Central memory CD8-positive, alpha-beta T cell (primary cell): Measurements from ENCODE around the gene ZNF337.
A peak's percentile ranks its signal among the peaks of the same experiment; 100 is the strongest.
"Not testable (repeated sequence)": the region's sequence is repeated elsewhere in the genome, so short reads cannot be mapped to it uniquely, and the experiment has no call there.

ENCODE experiments used
- ATAC-seq: fragments of 150-1000 bp; cut with Tn5 transposase; replicated peaks from 2 replicates; pipeline ENCODE4 v1.10.0; 2022; ENCODE audit warnings: mild to moderate bottlenecking, moderate FRiP score, moderate number of reproducible peaks; ENCODE audit not compliant: poor library complexity, severe bottlenecking; ENCODE audit errors: extremely low read depth
- DNase-seq, 2 donors: peaks; one replicate each; pipeline ENCODE4 v3.0.0; 2021; ENCODE audit warnings: low spot score in 2 of 2
- H3K27ac Mint-ChIP-seq: one replicate; pipeline ENCODE4 v1.8.0; 2022; ENCODE audit warnings: low read depth, mild to moderate bottlenecking, moderate library complexity, mixed read lengths
- H3K27me3 Mint-ChIP-seq: one replicate; pipeline ENCODE4 v1.8.0; 2022; ENCODE audit warnings: mixed read lengths
- H3K36me3 Mint-ChIP-seq: one replicate; pipeline ENCODE4 v1.8.0; 2022; ENCODE audit warnings: mild to moderate bottlenecking, moderate library complexity, mixed read lengths; ENCODE audit not compliant: insufficient read depth
- H3K4me1 Mint-ChIP-seq: one replicate; pipeline ENCODE4 v1.8.0; 2022; ENCODE audit warnings: mixed read lengths
- H3K4me3 Mint-ChIP-seq: one replicate; pipeline ENCODE4 v1.8.0; 2022; ENCODE audit warnings: mild to moderate bottlenecking, moderate library complexity, mixed read lengths
- H3K9me3 Mint-ChIP-seq: one replicate; pipeline ENCODE4 v1.8.0; 2022; ENCODE audit warnings: mixed read lengths

Gene ZNF337

DNA sequence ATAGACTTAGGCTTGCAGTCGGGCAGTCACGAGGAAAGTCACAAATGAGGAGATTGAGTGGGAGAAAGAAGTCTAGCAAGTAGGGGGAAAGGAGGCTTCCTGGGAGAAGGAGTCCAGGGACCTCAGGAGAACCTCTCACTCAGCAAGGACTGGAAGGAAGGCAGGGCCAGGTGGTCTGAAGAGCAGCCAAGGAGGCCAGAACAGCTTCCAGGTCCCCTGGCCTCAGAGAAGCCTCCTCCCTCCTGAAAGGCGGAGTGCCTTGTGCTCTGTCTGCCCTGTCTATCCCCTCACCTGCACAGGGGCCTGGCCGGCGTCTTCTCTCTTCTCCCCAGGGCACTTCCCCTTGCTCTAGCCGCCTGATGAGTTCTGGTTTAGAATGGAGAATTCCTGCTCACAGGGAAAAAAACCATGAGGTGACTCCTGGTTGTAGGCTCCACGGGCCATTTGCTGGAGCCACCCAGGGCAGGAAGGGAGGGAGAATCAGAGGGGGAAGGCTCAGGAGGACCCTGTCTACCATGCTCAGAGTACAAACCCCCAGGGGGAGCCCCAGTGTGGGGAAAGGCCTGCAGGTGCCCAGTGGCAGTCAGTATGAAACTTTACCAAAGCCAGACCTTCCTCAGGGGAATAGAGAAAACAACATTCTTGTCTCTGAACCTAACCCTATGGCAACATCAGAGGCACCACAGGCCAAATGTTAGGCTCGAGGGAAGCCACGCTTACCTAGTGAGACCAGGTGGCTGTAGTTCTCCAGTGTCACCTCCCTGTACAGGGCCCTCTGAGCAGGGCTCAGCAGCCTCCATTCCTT, 11.2 kb downstream of the ZNF337 start:
- H3K36me3 Mint-ChIP-seq: peaks cover 36% of the 10 kb centered on the region
- H3K4me1 Mint-ChIP-seq: peaks cover 18% of the 10 kb centered on the region
- no peak overlapping the region for H3K4me3 Mint-ChIP-seq
- ATAC-seq (no peak), DNase-seq (no peak)
- H3K27ac Mint-ChIP-seq: peak overlapping the region; percentile 76
- H3K9me3 Mint-ChIP-seq: no peaks in the 10 kb centered on the region
- H3K27me3 Mint-ChIP-seq: no peaks in the 10 kb centered on the region

DNA sequence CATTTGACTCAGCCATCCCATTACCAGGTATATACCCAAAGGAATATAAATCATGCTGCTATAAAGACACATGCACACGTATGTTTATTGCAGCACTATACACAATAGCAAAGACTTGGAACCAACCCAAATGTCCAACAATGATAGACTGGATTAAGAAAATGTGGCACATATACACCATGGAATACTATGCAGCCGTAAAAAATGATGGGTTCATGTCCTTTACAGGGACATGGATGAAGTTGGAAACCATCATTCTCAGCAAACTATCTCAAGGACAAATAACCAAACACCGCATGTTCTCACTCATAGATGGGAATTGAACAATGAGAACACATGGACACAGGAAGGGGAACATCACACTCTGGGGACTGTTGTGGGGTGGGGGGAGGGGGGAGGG, 12.8 kb downstream of the ZNF337 start:
- DNase-seq, H3K9me3 Mint-ChIP-seq, H3K27me3 Mint-ChIP-seq, H3K27ac Mint-ChIP-seq, H3K4me3 Mint-ChIP-seq, ATAC-seq: not testable (repeated sequence)
- Mint-ChIP-seq H3K4me1 (peaks cover 24% of the 10 kb centered on the region), H3K36me3 (peaks cover 38% of the 10 kb centered on the region)

DNA sequence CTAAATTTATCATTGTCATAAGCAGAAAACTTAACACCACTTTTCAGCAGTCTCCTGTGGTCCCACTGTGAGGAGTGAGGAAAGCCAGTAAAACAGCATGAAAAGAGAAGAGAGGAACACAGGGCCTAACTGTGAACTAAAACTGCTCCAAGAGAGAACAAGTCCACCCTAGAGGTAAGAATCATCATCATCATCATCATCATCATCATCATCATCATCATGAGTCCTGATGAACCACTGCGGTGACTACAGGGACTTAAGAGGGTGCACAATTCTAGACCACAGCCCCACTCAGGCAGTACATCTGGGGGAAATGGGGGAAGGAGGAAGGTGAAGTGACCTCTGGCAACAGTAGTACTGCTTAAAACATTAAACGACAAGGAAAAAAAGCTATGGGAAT, 13.6 kb downstream of the ZNF337 start:
- no peak overlapping the region for H3K4me3 Mint-ChIP-seq
- peaks cover 40% of the 10 kb centered on the region for H3K36me3 Mint-ChIP-seq
- no peaks in the 10 kb centered on the region for H3K9me3 Mint-ChIP-seq
- H3K27me3 Mint-ChIP-seq: no peaks in the 10 kb centered on the region
- ATAC-seq (no peak), DNase-seq (no peak)
- peak overlapping the region; percentile 14 for H3K27ac Mint-ChIP-seq
- H3K4me1 Mint-ChIP-seq: peaks cover 24% of the 10 kb centered on the region

GRCh38 chr20:25676164-25676809, 20.4 kb downstream of the ZNF337 start:
- Mint-ChIP-seq H3K9me3 (no peaks in the 10 kb centered on the region), H3K27me3 (no peaks in the 10 kb centered on the region), H3K4me1 (peaks cover 11% of the 10 kb centered on the region), H3K36me3 (peaks cover 42% of the 10 kb centered on the region), H3K27ac (no peak overlapping the region), H3K4me3 (no peak overlapping the region)
- DNase-seq: no peak
- ATAC-seq: no peak

- H3K4me1 Mint-ChIP-seq: peaks cover 11% of the 10 kb centered on the region
- H3K27me3 Mint-ChIP-seq: no peaks in the 10 kb centered on the region
- DNase-seq (no peak), ATAC-seq (no peak)
- no peak overlapping the region for H3K4me3 Mint-ChIP-seq
- H3K9me3 Mint-ChIP-seq: no peaks in the 10 kb centered on the region
- no peak overlapping the region for H3K27ac Mint-ChIP-seq
- H3K36me3 Mint-ChIP-seq: peaks cover 34% of the 10 kb centered on the region
Measured at GRCh38 chr20:25675161-25675560, 21.5 kb downstream of the ZNF337 start.

- Mint-ChIP-seq H3K27ac (no peak overlapping the region), H3K4me1 (no peaks in the 10 kb centered on the region)
Measured at GRCh38 chr20:25672659-25673235, 23.9 kb downstream of the ZNF337 start.

DNA sequence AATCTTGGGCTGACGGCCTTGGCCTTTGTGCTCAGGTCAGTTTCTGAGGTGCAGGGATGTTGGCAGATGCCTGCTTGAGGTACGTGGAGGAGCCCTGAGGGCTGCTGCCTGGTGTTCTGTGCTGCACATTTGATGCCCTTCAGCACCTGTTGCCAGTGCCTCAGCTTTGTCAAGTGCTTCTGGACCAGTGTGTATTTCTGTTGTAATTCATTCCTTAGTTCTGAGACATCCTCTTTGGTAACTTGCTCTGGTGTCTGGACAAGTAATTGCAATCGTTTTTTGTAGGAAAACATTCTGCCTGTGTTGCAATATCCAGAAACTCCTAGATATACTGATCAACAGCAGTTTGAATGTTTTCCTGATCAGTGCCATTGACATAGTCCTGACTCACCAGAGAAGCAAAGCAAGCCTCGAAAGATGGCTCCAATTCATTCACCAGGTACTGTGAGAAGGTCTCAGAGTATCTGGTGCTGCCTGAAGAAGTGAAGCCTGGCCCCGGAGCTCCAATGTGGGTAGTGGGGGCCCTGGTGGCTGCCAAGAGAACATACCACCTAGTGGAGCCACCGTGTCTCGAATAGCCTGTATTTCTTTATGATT, 26.7 kb downstream of the ZNF337 start:
- H3K9me3 Mint-ChIP-seq: no peaks in the 10 kb centered on the region
- no peaks in the 10 kb centered on the region for H3K27me3 Mint-ChIP-seq
- no peaks in the 10 kb centered on the region for H3K36me3 Mint-ChIP-seq
- DNase-seq (no peak), ATAC-seq (no peak)
- no peak overlapping the region for H3K4me3 Mint-ChIP-seq
- no peak overlapping the region for H3K27ac Mint-ChIP-seq
- no peaks in the 10 kb centered on the region for H3K4me1 Mint-ChIP-seq

More at GRCh38 chr20:25672659-25673235, 23.9 kb downstream of the ZNF337 start:
- ATAC-seq (no peak), DNase-seq (no peak)
- Mint-ChIP-seq H3K27me3 (no peaks in the 10 kb centered on the region), H3K9me3 (no peaks in the 10 kb centered on the region), H3K4me3 (no peak overlapping the region), H3K36me3 (peaks cover 23% of the 10 kb centered on the region)

DNA sequence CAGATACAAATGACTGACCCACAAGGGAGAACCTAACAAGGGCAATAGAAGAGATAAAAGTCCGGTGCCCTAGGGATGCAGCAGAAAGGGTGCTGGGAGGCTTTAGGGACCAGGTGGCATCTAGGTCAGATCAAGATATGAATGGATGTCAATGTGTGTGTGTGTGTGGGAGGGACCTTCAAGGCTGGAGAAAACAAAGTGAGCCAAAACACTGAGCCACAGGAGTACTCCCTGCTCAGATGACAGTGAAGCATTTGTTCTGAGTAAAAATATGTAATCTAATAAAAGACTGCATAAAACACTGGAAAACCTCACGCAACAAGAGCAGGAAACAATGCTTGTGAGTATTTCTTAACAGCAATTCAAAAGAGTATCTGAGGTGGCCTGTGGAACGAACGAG, 28.2 kb downstream of the ZNF337 start:
- no peaks in the 10 kb centered on the region for H3K36me3 Mint-ChIP-seq
- H3K4me1 Mint-ChIP-seq: no peaks in the 10 kb centered on the region

GRCh38 chr20:25659999-25660398, 36.7 kb downstream of the ZNF337 start:
- H3K36me3 Mint-ChIP-seq: peaks cover 2% of the 10 kb centered on the region

More for the DNA sequence above, 28.2 kb downstream of the ZNF337 start:
- no peak for DNase-seq
- Mint-ChIP-seq H3K4me3 (no peak overlapping the region), H3K9me3 (no peaks in the 10 kb centered on the region), H3K27ac (no peak overlapping the region), H3K27me3 (no peaks in the 10 kb centered on the region)
- no peak for ATAC-seq

DNA sequence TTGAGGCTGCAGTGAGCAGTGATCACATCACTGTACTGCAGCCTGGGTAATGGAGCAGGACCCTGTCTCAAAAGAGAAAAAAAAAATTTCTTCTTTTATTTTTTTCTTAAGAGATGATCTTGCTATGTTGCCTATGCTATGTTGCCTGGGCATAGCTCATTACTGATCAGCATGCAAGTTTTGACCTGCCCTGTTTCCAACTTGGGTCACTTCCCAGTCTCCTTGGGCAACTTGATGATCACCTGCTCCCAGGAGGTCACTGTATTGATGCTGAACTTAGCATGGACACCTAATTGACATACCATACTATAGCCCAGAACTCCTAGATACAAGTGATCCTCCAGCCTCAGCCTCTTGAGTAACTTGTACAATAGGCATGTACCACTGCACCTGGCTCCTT, 42.2 kb downstream of the ZNF337 start:
- no peaks in the 10 kb centered on the region for H3K9me3 Mint-ChIP-seq
- no peak for ATAC-seq
- no peaks in the 10 kb centered on the region for H3K4me1 Mint-ChIP-seq

More at GRCh38 chr20:25659999-25660398, 36.7 kb downstream of the ZNF337 start:
- DNase-seq (no peak), ATAC-seq (no peak)
- no peak overlapping the region for H3K4me3 Mint-ChIP-seq
- H3K27me3 Mint-ChIP-seq: no peaks in the 10 kb centered on the region
- H3K27ac Mint-ChIP-seq: no peak overlapping the region
- H3K4me1 Mint-ChIP-seq: no peaks in the 10 kb centered on the region
- no peaks in the 10 kb centered on the region for H3K9me3 Mint-ChIP-seq

GRCh38 chr20:25652866-25653265, 43.8 kb downstream of the ZNF337 start:
- not testable (repeated sequence) for DNase-seq, H3K27ac Mint-ChIP-seq, H3K36me3 Mint-ChIP-seq, H3K9me3 Mint-ChIP-seq, H3K4me3 Mint-ChIP-seq, H3K27me3 Mint-ChIP-seq, H3K4me1 Mint-ChIP-seq, ATAC-seq

More for the DNA sequence above, 42.2 kb downstream of the ZNF337 start:
- Mint-ChIP-seq H3K27ac (no peak overlapping the region), H3K4me3 (no peak overlapping the region), H3K36me3 (peaks cover 1% of the 10 kb centered on the region), H3K27me3 (no peaks in the 10 kb centered on the region)
- no peak for DNase-seq

DNA sequence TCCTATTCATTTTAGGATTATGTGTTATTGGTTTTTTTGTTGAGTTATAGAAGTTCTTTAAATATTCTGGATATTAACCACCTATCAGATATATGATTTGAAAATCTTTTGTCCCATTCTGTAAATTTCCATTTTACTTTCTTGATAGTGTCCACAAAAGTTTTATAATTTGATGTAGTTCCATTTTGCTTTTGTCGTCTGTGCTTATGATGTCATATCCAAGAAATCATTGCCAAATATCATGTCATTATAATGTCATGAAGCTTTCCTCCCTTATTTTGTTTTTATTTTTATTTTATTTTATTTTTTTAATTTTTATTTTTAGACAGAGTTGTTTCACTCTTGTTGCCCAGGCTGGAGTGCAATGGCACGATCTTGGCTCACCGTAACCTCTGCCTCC, 51.8 kb downstream of the ZNF337 start:
- no peak for DNase-seq
- peaks cover 13% of the 10 kb centered on the region for H3K4me1 Mint-ChIP-seq
- H3K9me3 Mint-ChIP-seq: no peaks in the 10 kb centered on the region
- no peak overlapping the region for H3K27ac Mint-ChIP-seq
- H3K27me3 Mint-ChIP-seq: no peaks in the 10 kb centered on the region
- no peak overlapping the region for H3K4me3 Mint-ChIP-seq
- peaks cover 2% of the 10 kb centered on the region for H3K36me3 Mint-ChIP-seq
- no peak for ATAC-seq
